GM15510 (cell line): ENCODE data around the gene SPATS2L.

Experiments used
- POLR2A ChIP-seq: IDR thresholded peaks from 3 replicates; pipeline ENCODE4 v1.6.1; 2011; ENCODE audit warnings: borderline replicate concordance; ENCODE audit not compliant: insufficient read length; ENCODE audit errors: extremely low read depth

SPATS2L gene

DNA sequence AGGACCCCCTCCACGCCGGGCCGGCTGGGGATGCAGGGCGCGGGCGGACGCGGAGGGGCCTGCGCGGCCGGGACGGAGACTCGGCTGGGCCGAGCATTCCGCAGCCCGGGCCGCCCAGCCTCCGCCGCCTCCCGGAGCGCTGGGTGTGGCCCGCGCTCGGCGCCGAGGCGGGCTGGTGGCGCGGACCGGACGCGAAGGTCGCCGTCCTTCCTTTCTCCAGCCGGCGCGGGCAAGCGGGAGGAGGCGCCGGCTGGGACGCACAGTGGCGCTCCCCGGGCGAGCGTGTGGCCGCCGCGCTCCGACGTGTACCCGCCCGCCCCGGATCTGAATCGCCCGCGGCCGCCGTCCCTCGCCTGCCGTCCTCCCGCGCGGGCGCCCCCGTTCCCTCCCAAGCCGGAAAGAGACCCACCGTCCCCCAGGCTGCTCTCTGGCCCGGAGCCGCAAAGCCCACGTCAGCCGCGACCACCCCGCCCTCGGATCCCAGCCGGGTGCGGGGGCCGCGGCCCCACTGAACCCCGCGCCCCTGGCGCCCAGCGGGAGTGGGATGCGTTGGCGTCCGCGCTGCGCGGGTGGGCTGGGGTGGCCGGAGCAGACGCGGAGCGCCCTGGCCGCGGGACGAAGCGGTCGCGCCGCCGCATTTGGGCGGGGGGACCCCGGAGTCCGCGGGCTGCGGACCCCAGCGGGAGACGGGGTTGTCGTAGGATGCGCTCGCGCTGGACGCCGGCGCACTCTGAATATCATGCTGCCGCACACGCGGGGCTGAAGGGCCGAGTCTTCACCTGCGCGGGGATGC is 634 bp downstream of the SPATS2L start:
- no peak for TF ChIP-seq POLR2A

DNA sequence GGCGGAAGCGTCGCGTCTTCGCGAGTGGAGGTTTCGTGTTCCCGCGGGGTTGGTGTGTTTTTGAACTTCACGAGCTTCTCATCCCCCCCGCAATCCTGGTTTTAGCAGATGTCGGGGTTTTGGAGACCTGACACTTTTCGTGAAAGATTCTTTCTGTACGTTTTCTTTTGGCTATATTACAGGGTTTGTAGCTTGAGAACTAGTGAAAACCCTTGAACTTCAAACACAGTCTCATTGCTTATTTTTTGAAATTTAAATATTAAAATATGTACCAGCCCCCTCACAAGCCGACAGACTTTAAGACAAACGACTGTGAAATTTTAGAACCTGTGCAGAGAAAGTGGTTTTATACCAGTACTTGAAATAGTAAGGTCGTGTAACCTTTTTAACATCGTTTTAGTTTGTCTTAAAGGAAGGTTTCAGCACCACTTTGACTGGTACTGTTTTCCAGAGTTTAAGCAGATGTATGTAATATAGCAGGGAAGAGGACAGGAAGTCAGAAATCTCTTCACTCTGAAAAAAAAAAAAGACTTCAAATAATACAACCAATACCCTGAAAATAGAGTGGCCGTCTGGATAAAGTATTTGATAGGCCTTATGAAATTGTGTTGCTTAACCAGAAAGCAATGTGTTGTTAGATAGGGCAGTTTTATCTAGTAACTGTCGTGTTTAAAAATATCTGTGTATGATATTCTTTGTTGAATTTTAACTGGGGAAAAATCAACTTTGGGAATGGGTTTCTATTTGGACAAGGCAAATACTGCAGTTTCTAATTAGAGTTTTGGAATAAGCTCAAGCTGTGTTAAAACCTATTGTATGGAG is 1.4 kb downstream of the SPATS2L start:
- no peak for TF ChIP-seq POLR2A

DNA sequence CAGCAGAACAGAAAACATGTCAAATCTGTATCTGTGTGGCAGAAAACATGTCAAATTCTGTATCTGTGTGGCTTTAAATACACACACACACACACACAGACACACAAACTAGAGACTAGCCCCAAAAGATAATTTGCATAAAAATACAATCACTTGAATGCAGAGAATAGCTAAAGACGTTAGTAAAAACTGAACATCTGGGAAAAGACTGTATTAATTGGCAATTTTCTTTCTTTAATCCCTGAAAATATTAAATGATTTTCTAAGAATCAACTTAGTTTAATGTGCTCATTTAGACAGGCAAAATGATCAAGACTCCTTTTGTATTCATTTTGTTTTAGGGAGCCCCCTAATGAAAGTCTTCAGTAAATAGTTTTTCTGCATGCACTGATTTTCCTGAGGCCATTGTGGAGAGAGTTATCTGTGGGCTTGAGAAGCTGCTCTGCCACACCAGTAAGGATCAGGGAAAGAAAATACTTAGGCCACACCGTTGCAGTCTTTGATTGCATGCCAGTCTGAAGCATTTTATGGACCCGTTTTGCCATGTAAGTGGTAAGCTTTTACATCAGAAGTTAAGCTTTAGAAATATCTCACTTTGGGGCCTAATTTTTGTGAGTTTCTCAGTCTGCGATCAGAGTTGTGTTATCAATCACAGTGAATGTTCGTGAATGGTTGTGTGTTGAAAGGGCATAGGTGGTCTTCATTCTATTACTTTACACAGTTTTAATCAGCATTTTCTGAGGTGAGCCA is 2.2 kb downstream of the SPATS2L start:
- no peak for TF ChIP-seq POLR2A

DNA sequence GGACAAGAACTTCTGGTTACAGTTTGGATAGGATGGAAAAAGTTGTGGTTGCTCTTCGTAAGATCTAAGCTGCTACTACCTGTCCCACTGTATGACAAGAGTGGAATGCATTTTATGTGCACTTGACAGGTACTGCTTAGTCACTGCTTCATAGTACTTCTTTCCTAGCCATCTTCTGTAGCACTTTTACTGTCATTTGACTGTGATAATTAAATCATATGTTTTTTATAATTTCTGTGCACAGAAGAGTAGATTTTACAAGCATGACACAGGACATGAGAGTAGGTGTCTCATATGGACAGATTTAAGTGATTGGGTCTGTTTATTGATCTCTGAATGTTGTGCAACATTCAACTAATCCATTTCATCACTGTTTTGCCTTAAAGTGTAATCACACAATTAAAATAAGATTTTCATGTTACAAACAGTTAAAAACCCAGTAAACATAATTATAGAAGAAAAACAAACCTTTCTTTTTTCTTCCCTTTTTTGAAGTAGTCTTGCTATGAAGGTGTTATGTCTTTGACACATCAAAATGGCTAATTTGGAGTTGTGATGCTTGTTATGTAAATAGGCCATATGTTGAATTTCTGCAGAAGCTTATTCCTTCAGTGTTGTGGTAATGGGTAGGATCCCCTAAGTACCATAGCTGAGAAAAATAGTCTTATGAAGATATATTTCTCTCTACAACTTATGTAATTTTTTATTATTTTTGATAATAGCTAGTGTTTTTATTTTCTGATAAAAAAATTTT is 3.0 kb downstream of the SPATS2L start:
- TF ChIP-seq POLR2A: no peak

DNA sequence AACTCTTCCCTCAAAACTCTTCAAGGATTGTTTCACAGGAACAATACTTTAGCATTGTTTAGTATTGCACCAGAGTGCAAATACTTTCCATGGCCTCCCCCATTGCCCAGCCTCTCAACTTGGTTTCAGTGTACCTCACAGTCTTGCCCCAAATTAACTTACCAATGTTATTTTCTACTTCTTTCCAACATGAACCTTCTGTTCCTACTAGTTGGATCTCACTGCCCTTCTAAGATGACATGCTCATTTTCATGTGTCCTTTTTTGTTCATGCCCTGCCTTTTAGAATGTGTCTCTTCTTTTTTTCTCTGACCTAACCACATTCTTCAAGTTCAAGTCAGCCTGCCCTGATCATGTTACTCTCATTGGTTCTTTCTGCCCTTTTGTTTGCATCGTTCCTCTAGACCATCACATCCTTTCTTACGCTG is 4.1 kb downstream of the SPATS2L start:
- TF ChIP-seq POLR2A: no peak

DNA sequence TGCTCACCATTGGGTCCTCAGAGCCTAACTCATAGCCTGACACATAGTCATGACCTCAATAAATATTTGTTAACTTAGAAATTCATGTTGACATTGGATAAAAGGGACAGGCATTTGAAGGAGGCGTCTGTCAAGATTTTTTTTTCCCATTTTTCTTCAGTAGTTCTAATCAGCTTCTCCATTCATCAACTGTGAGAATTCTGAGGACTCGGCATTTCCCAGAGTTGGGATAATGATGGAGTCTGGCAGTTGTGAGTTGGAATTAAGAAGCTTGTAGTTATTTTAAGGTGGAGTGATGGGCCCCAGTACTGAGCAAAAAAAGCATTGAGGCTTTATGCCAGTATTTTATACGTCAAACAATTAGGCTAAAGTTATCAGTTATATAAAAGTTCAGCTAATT is 4.6 kb downstream of the SPATS2L start:
- TF ChIP-seq POLR2A: no peak

DNA sequence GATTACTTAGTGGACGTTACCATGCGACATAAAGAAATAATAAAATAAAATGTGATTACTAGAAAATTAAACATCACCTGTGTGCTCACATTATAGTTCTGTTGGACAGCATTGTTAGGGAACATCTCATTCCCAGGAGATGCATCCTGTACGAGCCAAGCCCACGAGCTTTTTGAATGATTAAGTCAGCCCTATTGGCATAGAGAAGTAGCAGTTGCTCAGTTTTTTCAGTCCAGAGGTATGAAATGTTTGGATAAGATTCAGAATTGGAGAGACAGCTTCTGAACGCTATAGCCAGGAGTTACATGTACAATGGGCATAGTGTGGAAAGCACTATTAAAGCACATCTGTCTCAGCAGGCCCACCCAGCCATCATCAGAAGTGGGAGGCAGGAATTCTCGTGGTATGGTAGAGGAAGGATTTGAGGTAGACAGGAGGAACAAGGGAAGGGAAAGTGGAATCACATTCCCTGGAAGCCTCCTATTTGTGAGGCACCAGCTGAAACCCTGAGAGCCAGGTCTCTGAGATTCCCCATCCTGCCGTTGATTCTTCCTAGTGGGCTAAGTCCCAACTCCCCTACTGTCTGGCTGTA is 8.6 kb downstream of the SPATS2L start:
- TF ChIP-seq POLR2A: no peak

DNA sequence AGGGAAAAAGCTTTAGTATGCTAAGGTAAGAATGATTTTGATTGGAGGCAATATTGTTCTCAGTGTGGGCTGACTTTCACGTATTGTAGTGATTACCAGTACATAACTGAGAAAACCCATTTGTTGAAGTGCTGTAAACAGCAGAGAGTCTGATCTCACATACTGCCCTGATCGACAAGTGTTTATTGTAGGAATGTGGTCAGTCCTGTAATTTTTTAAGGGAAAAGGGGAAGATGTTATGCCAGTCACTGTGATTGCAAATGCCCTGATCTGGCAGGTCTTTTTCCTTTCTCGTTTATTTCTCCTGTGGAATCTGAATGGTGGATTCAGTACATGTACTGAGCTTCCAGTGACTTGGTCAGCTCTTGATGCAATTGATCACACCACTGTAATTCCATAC is 11.5 kb downstream of the SPATS2L start:
- no peak for TF ChIP-seq POLR2A

DNA sequence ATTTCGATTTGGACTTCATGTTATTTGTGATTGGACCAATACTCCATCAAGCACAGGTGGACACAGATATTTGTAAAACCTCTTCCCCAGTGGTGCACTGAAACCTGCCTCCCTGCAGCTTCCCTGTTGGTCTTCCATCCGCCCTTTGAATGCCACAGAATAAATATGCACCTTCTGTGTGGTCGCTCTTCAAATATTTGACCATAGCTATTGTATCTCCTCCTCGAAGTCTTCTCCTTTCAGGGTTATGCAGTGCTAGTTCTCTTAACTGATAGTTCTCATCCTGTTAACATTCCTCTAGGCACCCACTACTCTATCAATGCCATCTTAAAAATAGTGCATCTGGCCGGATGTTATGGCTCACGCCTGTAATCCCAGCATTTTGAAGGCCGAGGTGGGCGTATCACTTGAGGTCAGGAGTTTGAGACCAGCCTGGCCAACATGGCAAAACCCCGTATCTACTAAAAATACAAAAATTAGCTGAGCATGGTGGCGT is 12.5 kb downstream of the SPATS2L start:
- no peak for TF ChIP-seq POLR2A

DNA sequence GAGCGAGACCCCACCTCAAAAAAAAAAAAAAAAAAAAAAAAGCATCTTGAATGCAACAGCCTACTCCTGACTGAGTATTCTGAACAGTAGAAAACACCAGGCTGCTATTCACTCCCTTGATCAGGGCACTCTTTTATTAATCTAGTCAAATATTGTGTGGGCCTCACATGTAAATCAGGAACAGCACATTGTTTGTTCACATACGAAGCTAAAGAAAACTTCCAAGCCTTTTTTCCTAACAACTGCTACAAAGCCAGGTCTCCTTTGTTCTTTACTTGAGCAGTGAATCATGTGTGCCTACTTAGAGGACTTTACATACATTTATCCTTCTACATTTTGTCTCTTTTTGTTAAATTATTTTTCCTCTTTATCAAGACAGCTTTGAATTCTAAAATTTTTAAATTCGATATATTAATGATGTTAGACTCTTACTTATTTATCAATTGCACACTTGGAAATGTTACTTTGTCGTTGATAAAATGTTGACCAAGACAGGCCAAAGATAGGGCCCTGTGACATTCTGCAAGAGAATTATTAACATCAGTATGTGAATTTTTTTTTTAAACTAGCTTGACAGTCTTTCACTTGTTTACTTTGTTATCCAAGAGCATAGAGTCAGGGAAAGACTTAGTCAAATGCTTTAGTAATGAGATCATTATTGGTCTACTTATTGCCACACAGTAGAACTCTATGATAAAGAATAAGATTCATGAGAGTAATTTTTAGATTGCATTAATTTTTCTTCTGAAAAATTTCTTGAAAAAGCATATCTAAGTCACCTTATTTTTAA is 13.2 kb downstream of the SPATS2L start:
- TF ChIP-seq POLR2A: no peak

DNA sequence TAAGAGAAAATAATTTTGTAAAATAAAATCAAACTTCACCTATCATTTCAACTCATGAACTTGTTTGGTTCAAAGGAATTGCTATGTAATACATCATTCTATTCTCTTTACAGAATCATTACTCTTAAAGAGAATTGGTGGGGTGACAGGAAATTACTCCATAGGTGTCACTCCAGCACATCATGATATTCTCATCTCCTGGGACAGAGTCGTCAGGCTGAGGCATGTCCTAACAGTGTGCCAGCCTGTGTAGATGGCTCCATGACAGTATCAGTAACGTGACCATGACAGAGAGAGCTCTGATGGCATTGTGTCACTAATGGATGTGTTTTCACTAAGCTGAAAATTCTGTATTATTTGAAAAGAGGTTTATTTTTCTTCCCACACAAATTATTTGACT is 13.9 kb downstream of the SPATS2L start:
- TF ChIP-seq POLR2A: no peak

DNA sequence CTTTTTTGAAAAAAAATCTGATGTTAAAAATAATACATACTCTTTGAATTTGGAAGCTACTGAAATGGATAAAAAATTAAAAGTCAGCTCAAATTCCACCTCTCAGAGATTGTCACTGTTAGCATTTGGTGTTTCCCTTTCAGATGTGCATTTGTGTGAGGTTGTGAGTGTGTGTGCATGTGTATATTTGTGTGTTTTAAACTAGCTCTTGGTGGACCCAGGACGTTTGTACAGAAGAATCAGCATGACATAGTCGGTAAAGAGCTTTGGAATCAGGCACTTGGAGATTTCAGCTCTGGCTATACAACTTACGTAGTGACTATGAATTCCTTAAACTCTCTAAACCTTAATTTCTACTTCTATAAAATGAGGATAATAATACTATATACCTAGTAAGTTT is 14.5 kb downstream of the SPATS2L start:
- TF ChIP-seq POLR2A: no peak
